ENCODE data around the gene SLC47A1. TPM values are rescaled to one million over a fixed set of nuclear protein-coding genes. Genes with fewer than 3 reads are reported as not detected.
A peak's percentile ranks its signal among the peaks of the same experiment; 100 is the strongest.

The SLC47A1 gene
- total and polyA plus RNA-seq, 2 of the 13 experiments (the other 11 are each of a cell fraction or from before 2014, with no cell fraction given) = 42.1 to 67.5 TPM

DNA sequence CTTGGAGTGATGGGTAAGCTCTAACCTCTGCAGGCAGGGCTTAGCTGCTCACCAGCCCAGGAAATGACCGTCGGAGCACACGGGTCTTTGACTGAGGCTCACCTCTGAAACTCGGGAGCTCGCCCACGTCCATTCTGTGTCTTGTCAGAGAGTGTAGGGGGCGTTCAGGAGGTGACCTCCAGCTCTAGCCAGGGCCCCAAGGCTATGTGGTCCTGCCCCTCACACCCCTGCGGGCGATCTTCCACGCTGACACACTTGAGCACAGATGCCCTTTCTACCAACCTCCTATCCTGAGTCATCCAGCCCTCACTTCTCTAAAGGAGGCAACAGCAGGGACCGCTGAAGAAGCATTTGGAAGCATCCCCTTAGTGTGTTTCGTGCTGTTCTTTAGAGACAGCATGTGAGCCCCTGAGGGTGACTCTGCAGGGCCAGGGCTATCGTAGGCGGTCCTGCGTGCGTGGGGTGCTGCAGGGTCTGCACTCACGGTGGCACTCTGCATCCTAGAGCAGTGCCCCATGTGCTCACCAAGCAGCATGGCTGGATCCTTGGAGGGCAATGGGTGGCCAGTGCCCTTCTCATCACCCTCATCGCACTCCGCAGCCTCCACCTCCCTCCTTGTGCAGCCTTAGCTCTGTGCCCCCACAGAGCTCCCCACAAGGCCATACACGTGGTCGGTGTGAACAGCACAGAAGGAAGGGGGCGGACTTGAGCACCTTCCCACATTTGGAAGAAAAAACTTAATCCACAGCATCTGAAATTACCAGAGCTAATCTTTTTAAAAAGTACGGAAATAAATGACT is 33.8 kb downstream of the SLC47A1 start (continued):
- TF ChIP-seq, protein P1, sequence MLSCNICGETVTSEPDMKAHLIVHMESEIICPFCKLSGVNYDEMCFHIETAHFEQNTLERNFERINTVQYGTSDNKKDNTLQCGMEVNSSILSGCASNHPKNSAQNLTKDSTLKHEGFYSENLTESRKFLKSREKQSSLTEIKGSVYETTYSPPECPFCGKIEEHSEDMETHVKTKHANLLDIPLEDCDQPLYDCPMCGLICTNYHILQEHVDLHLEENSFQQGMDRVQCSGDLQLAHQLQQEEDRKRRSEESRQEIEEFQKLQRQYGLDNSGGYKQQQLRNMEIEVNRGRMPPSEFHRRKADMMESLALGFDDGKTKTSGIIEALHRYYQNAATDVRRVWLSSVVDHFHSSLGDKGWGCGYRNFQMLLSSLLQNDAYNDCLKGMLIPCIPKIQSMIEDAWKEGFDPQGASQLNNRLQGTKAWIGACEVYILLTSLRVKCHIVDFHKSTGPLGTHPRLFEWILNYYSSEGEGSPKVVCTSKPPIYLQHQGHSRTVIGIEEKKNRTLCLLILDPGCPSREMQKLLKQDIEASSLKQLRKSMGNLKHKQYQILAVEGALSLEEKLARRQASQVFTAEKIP (CRISPR knock-in tag; IDR thresholded peaks at IDR 0.05; ENCODE audit: borderline replicate concordance) = no peak
- TF ChIP-seq ZNF687 (CRISPR knock-in tag; IDR thresholded peaks at IDR 0.05) (peak; percentile 16; the same call in 1 of the 2 replicates), ZNF331 (CRISPR knock-in tag; IDR thresholded peaks at IDR 0.05) (no peak), ZBTB49 (CRISPR knock-in tag; IDR thresholded peaks at IDR 0.05; ENCODE audit: borderline replicate concordance) (no peak), STAT5B (CRISPR knock-in tag; IDR thresholded peaks at IDR 0.05) (no peak)
- TF ChIP-seq, protein P2, sequence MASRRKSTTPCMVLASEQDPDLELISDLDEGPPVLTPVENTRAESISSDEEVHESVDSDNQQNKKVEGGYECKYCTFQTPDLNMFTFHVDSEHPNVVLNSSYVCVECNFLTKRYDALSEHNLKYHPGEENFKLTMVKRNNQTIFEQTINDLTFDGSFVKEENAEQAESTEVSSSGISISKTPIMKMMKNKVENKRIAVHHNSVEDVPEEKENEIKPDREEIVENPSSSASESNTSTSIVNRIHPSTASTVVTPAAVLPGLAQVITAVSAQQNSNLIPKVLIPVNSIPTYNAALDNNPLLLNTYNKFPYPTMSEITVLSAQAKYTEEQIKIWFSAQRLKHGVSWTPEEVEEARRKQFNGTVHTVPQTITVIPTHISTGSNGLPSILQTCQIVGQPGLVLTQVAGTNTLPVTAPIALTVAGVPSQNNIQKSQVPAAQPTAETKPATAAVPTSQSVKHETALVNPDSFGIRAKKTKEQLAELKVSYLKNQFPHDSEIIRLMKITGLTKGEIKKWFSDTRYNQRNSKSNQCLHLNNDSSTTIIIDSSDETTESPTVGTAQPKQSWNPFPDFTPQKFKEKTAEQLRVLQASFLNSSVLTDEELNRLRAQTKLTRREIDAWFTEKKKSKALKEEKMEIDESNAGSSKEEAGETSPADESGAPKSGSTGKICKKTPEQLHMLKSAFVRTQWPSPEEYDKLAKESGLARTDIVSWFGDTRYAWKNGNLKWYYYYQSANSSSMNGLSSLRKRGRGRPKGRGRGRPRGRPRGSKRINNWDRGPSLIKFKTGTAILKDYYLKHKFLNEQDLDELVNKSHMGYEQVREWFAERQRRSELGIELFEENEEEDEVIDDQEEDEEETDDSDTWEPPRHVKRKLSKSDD (CRISPR knock-in tag; IDR thresholded peaks at IDR 0.05; ENCODE audit: low read depth) = no peak
